AG09319 (cell line): Measurements from ENCODE around the gene ZSCAN31.

Experiments
- DNase-seq: peaks from one replicate; pipeline ENCODE4 v3.0.0-alpha.2; 2010; ENCODE audit warnings: low read depth; ENCODE audit errors: extremely low read depth
- CTCF ChIP-seq: IDR thresholded peaks from 2 replicates; pipeline ENCODE4 v1.5.1; 2011; ENCODE audit warnings: low read depth, mild to moderate bottlenecking, inconsistent platforms, low read length, moderate library complexity

The ZSCAN31 gene

DNA sequence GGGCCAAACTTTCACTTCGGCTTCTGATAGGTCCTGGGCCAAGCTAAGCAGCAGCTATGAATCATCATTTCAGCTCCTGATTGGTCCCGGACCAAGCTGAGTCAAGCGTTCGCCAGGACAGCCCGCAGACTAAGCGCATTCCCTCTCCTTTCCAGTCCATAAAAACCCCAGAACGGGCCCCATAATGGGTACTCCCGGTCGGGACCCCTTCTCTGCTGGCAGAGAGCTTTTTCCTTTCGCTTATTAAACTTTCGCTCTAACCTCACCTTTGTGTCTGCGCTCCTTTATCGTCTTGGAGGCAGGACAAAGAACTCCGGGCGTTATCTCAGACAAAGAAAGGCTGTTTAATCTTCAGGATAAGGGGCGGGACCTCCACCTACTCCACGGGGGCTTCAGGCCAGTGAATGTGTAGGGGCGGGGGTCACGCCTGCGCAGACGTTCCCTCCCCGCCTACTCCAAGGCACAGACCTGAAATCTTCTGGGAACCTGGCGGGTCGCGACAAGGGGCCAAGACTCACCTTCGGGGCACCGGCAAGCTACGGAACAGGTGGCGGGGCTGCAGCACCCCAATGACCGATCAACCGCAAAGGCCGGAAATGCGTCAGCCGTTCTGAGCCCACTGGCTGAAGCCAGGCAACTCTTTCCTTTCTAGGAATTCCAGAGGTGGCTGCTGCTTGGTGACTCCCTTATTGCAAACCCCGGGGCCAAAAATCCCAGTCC is at the start of gene ZSCAN31:
Gene ZSCAN31, minus strand, starts transcription at position 585 of the 720 bp plus-strand sequence. CDS start 6,465 bp downstream, outside the sequence.
- DNase-seq, result peak; percentile 91
- no peak for TF ChIP-seq CTCF

- no peak for DNase-seq
- TF ChIP-seq CTCF, result no peak
These were observed 48.2 kb upstream of the ZSCAN31 start for GRCh38 chr6:28384143-28384533.

GRCh38 chr6:28383235-28384142 is 47.5 kb upstream of the ZSCAN31 start:
- TF ChIP-seq CTCF, result peak; percentile 39
- DNase-seq, result peak; percentile 61

DNA sequence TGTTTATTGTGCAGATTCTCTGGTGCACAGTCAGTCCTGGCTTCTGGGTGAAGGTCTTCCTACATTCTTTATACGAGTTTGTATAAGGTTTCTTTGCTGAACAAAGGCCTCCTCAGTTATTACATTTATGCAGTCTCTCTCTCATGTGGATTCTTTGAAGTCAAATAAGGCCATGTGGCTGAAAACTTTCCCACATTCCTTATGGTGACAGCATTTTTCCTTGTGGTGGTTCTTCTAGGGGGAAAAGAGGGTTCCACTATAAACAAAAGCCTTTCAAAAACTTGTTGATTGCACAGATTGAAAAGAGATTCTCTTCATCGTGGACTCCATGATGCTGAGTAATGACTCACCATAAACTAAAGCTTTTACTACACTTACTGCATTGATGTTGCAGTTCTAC is 44.4 kb upstream of the ZSCAN31 start:
- TF ChIP-seq CTCF, result no peak
- no peak for DNase-seq

- no peak for DNase-seq
- no peak for TF ChIP-seq CTCF
These were observed 42.7 kb upstream of the ZSCAN31 start for GRCh38 chr6:28378644-28379043.

DNA sequence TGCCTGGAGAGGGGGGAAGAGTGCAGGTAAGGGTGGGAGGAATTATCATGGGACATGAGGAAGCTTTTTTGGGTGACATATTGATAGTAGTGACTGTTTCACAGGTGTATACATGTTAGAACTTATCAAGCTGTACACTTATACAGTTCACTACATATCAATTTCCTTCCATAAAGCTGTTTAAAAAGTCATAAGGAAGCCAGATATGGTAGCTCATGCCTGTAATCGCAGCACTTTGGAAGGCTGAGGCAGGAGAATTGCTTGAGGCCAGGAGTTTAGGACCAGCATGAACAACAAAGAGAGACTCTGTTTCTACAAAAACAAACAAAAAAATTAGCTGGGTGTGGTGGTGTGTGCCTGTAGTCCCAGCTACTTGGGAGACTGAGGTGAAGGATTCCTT is 41.9 kb upstream of the ZSCAN31 start:
- no peak for DNase-seq
- TF ChIP-seq CTCF, result no peak

GRCh38 chr6:28373925-28374324 is 38.0 kb upstream of the ZSCAN31 start:
- no peak for DNase-seq
- TF ChIP-seq CTCF, result no peak
